ENCODE data around the gene TRNP1. TPM values are rescaled to one million over a fixed set of nuclear protein-coding genes. Genes with fewer than 3 reads are reported as not detected.
A peak's percentile ranks its signal among the peaks of the same experiment; 100 is the strongest.

Gene TRNP1
- total RNA-seq, 4 donors from 2014 or later, result 2.9 to 8.5 (median 6.5) TPM

- peak overlapping the region; percentile 87 to 94 (median 89) for H3K27ac ChIP-seq
- H3K36me3 ChIP-seq, result no peaks in the 10 kb centered on the region
- peak overlapping the region in 1 of 3 donors; percentile 11 for H3K4me3 ChIP-seq (replicated peaks in 1 of 3)
- no peaks in the 10 kb centered on the region for H3K9me3 ChIP-seq
- intact Hi-C loops (cut with DNase I), result no loop called here
- H3K27me3 ChIP-seq, result no peaks in the 10 kb centered on the region
- peak; percentile 95 to 97 for DNase-seq
- H3K4me1 ChIP-seq, result peaks cover 11 to 32% of the 10 kb centered on the region in 2 donors
- peak in 1 of 2 donors; percentile 69 for TF ChIP-seq POLR2A (IDR thresholded peaks at IDR 0.05)
- TF ChIP-seq CTCF (IDR thresholded peaks at IDR 0.05), result peak in 1 of 6 experiments; percentile 19
- WGBS, 2 donors, result 27 to 36% methylated on average over 23 to 26 of the region's 43 CpGs
Observed at GRCh38 chr1:27031235-27032118, 38.0 kb downstream of the TRNP1 start.

- no peak for DNase-seq
- Histone ChIP-seq H3K9me3 (no peaks in the 10 kb centered on the region), H3K4me3 (replicated peaks in 1 of 3) (no peak overlapping the region), H3K27ac (peak overlapping the region; percentile 87 to 94 (median 89)), H3K4me1 (peaks cover 11 to 32% of the 10 kb centered on the region in 2 donors), H3K27me3 (no peaks in the 10 kb centered on the region), H3K36me3 (no peaks in the 10 kb centered on the region)
- TF ChIP-seq CTCF (IDR thresholded peaks at IDR 0.05) (no peak), POLR2A (IDR thresholded peaks at IDR 0.05) (no peak)
- intact Hi-C loops (cut with DNase I), result no loop called here
- WGBS, 2 donors, result 75 to 77% methylated on average over 1 to 2 of the region's 2 CpGs
Observed at GRCh38 chr1:27032119-27032461, 38.6 kb downstream of the TRNP1 start.

GRCh38 chr1:27033043-27033746, 39.7 kb downstream of the TRNP1 start:
- Histone ChIP-seq H3K27me3 (no peaks in the 10 kb centered on the region), H3K27ac (peak overlapping the region; percentile 58 to 71 (median 69)), H3K4me3 (replicated peaks in 1 of 3) (no peak overlapping the region), H3K36me3 (no peaks in the 10 kb centered on the region), H3K4me1 (peaks cover 11 to 22% of the 10 kb centered on the region in 2 donors), H3K9me3 (no peaks in the 10 kb centered on the region)
- DNase-seq, result peak; percentile 66 to 71
- intact Hi-C loops (cut with DNase I), result no loop called here
- no peak for TF ChIP-seq POLR2A (IDR thresholded peaks at IDR 0.05)
- TF ChIP-seq CTCF (IDR thresholded peaks at IDR 0.05), result no peak
- 55 to 74% methylated on average over 5 to 7 of the region's 7 CpGs for WGBS, 2 donors

GRCh38 chr1:27035344-27035743, 41.9 kb downstream of the TRNP1 start:
- H3K4me3 ChIP-seq (replicated peaks in 1 of 3), result no peak overlapping the region
- WGBS, 2 donors, result 95 to 98% methylated on average over 4 of the region's 4 CpGs
- no peaks in the 10 kb centered on the region for H3K27me3 ChIP-seq
- TF ChIP-seq POLR2A (IDR thresholded peaks at IDR 0.05) (no peak), CTCF (IDR thresholded peaks at IDR 0.05) (no peak)
- no peaks in the 10 kb centered on the region for H3K9me3 ChIP-seq
- no peak overlapping the region for H3K27ac ChIP-seq
- H3K4me1 ChIP-seq, result peaks cover 11 to 22% of the 10 kb centered on the region in 2 donors
- intact Hi-C loops (cut with DNase I), result no loop called here
- no peaks in the 10 kb centered on the region for H3K36me3 ChIP-seq
- DNase-seq, result no peak

- no peaks in the 10 kb centered on the region for H3K36me3 ChIP-seq
- intact Hi-C loops (cut with DNase I), result no loop called here
- TF ChIP-seq POLR2A (IDR thresholded peaks at IDR 0.05) (no peak), CTCF (IDR thresholded peaks at IDR 0.05) (no peak)
- 96 to 100% methylated on average over 1 of the region's 1 CpG for WGBS, 2 donors
- H3K27me3 ChIP-seq, result no peaks in the 10 kb centered on the region
- peaks cover 5 to 16% of the 10 kb centered on the region in 2 donors for H3K4me1 ChIP-seq
- no peak for DNase-seq
- H3K9me3 ChIP-seq, result no peaks in the 10 kb centered on the region
- H3K27ac ChIP-seq, result no peak overlapping the region
- H3K4me3 ChIP-seq (replicated peaks in 1 of 3), result no peak overlapping the region
Observed at GRCh38 chr1:27036718-27037117, 43.2 kb downstream of the TRNP1 start.

Data from thyroid gland (tissue), 4 donors.